ENCODE measurements around the gene CD99L2. TPM values are rescaled to one million over a fixed set of nuclear protein-coding genes. Genes with fewer than 3 reads are reported as not detected.
"Not testable (repeated sequence)": the region's sequence is repeated elsewhere in the genome, so short reads cannot be mapped to it uniquely, and the experiment has no call there.

Gene CD99L2
- total and polyA plus RNA-seq, 10 donors, result 8.2 to 51.8 (median 31.8) TPM

- Histone ChIP-seq H3K27ac (no peak overlapping the region), H3K9me3 (no peaks in the 10 kb centered on the region), H3K27me3 (replicated peaks in 1 of 7) (no peaks in the 10 kb centered on the region), H3K36me3 (no peaks in the 10 kb centered on the region), H3K4me3 (no peak overlapping the region), H3K4me1 (no peaks in the 10 kb centered on the region)
- no peak for DNase-seq
- WGBS, 5 donors, result 71 to 92% (median 80%) methylated on average over 3 of the region's 3 CpGs
- intact Hi-C loops (cut with DNase I; ENCODE audit: low total_unique reads), result no loop called here
- TF ChIP-seq POLR2A (IDR thresholded peaks at IDR 0.05), result no peak
- TF ChIP-seq CTCF (IDR thresholded peaks at IDR 0.05 in 8 of 11, conservative IDR thresholded peaks at IDR 0.05 in 3 of 11), result no peak
- no peak for TF ChIP-seq POLR2AphosphoS5 (IDR thresholded peaks at IDR 0.05)
These were observed 9.3 kb downstream of the CD99L2 start for GRCh38 chrX:150889131-150889530.

DNA sequence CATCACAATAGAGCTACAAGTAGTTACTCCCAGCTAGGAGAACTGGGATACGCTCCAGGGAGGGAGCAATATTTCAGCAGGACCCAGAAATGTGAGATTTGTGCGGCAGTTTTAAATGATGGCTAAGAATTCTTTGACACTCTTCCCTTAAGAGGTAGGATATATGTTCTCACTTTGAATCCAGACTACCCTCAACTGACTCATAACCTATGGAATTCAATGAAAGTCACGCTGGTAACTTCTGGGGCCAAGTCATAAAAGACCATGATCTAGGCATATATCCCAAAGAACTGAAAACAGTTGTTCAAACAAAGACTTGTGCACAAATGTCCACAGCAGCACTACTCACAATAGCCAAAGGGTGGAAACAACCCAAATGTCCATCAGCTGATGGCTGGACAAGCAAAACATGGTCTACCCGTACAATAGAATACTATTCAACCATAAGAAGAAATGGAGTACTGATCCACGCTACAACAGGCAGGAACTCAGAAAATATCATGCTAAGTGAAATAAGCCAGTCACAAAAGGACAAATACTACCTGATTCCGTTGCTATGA is 10.5 kb downstream of the CD99L2 start:
- H3K27me3 ChIP-seq (replicated peaks in 1 of 7), result no peaks in the 10 kb centered on the region
- DNase-seq, result no peak
- H3K4me3 ChIP-seq, result no peak overlapping the region
- WGBS, 5 donors, result 83 to 99% (median 96%) methylated on average over 6 of the region's 6 CpGs
- H3K9me3 ChIP-seq, result no peaks in the 10 kb centered on the region
- TF ChIP-seq CTCF (IDR thresholded peaks at IDR 0.05 in 8 of 11, conservative IDR thresholded peaks at IDR 0.05 in 3 of 11) (no peak), POLR2A (IDR thresholded peaks at IDR 0.05) (no peak), POLR2AphosphoS5 (IDR thresholded peaks at IDR 0.05) (no peak)
- intact Hi-C loops (cut with DNase I; ENCODE audit: low total_unique reads), result no loop called here
- no peak overlapping the region for H3K27ac ChIP-seq
- no peaks in the 10 kb centered on the region for H3K36me3 ChIP-seq
- no peaks in the 10 kb centered on the region for H3K4me1 ChIP-seq

GRCh38 chrX:150887268-150887667 is 11.2 kb downstream of the CD99L2 start:
- H3K4me1 ChIP-seq; intact Hi-C loops (cut with DNase I; ENCODE audit: low total_unique reads); H3K27me3 ChIP-seq (replicated peaks in 1 of 7); DNase-seq; H3K4me3 ChIP-seq; H3K36me3 ChIP-seq; H3K27ac ChIP-seq; H3K9me3 ChIP-seq: not testable (repeated sequence)
- 82 to 99% (median 96%) methylated on average over 9 of the region's 9 CpGs for WGBS, 5 donors

DNA sequence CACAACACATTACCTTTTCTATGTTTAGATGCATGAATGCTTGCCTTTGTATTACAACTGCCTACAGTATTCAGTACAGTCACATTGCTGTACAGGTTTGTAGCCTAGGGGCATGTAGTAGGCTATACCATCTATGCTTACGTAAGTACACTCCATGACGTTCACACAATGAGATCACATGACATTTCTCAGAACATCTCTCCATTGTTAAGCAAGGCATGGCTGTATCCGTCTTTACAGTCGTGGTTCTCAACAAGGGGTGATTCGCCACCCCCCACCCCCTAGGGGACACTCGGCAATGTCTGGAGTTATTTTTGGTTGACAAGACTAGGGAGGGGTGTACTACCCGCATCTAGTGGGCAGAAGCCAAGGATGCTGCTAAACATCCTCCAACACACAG is 12.1 kb downstream of the CD99L2 start:
- 87 to 96% (median 94%) methylated on average over 7 of the region's 7 CpGs for WGBS, 5 donors
- intact Hi-C loops (cut with DNase I; ENCODE audit: low total_unique reads), result no loop called here
- H3K9me3 ChIP-seq, result no peaks in the 10 kb centered on the region

More for the DNA sequence above, 12.1 kb downstream of the CD99L2 start:
- Histone ChIP-seq H3K27me3 (replicated peaks in 1 of 7) (no peaks in the 10 kb centered on the region), H3K4me1 (no peaks in the 10 kb centered on the region), H3K4me3 (no peak overlapping the region), H3K27ac (no peak overlapping the region), H3K36me3 (no peaks in the 10 kb centered on the region)
- TF ChIP-seq CTCF (IDR thresholded peaks at IDR 0.05 in 8 of 11, conservative IDR thresholded peaks at IDR 0.05 in 3 of 11), result no peak
- TF ChIP-seq POLR2AphosphoS5 (IDR thresholded peaks at IDR 0.05), result no peak
- no peak for DNase-seq

All from spleen (tissue), 11 donors.